C1 segment of cervical spinal cord (tissue), 14 donors: Measurements from ENCODE around the gene FGF9.

ENCODE experiments used
- DNase-seq, 14 donors: peaks; one replicate each; lab custom pipeline; 2025; lab: John Stamatoyannopoulos, UW

FGF9 gene

GRCh38 chr13:21709697-21710096 is 38.8 kb downstream of the FGF9 start:
- DNase-seq = no peak

GRCh38 chr13:21710163-21710562 is 39.3 kb downstream of the FGF9 start:
- DNase-seq = no peak

GRCh38 chr13:21717817-21718216 is 46.9 kb downstream of the FGF9 start:
- DNase-seq = no peak

- DNase-seq = no peak
Measured at GRCh38 chr13:21719463-21719862, 48.6 kb downstream of the FGF9 start.

- DNase-seq = no peak
Measured at GRCh38 chr13:21723807-21724505, 53.1 kb downstream of the FGF9 start.

GRCh38 chr13:21730186-21730880 is 59.5 kb downstream of the FGF9 start:
- peak in 1 of 14 donors; percentile 95 for DNase-seq

- DNase-seq = no peak
Measured at GRCh38 chr13:21733475-21734263, 62.8 kb downstream of the FGF9 start.

GRCh38 chr13:21734961-21735360 is 64.1 kb downstream of the FGF9 start:
- DNase-seq = no peak

- peak in 2 of 14 donors; percentile 13 to 92 for DNase-seq
Measured at GRCh38 chr13:21735701-21736401, 65.0 kb downstream of the FGF9 start.

GRCh38 chr13:21736926-21737325 is 66.1 kb downstream of the FGF9 start:
- DNase-seq = no peak

- DNase-seq = no peak
Measured at GRCh38 chr13:21738630-21739029, 67.8 kb downstream of the FGF9 start.

- no peak for DNase-seq
Measured at GRCh38 chr13:21739771-21740170, 68.9 kb downstream of the FGF9 start.

- no peak for DNase-seq
Measured at GRCh38 chr13:21741396-21741979, 70.6 kb downstream of the FGF9 start.

GRCh38 chr13:21742096-21742495 is 71.2 kb downstream of the FGF9 start:
- no peak for DNase-seq

- DNase-seq = no peak
Measured at GRCh38 chr13:21744149-21744548, 73.3 kb downstream of the FGF9 start.

- DNase-seq = no peak
Measured at GRCh38 chr13:21745307-21745706, 74.4 kb downstream of the FGF9 start.

GRCh38 chr13:21747456-21747855 is 76.6 kb downstream of the FGF9 start:
- DNase-seq = no peak

GRCh38 chr13:21748166-21748565 is 77.3 kb downstream of the FGF9 start:
- no peak for DNase-seq

GRCh38 chr13:21749410-21749809 is 78.5 kb downstream of the FGF9 start:
- no peak for DNase-seq

GRCh38 chr13:21752501-21752900 is 81.6 kb downstream of the FGF9 start:
- no peak for DNase-seq

- DNase-seq = no peak
Measured at GRCh38 chr13:21753117-21753729, 82.3 kb downstream of the FGF9 start.
